Uterus (tissue), 4 donors: ENCODE results near the gene SCAPER. TPM values are rescaled to one million over a fixed set of nuclear protein-coding genes. Genes with fewer than 3 reads are reported as not detected.

Experiments used
- DNase-seq, 2 donors: peaks; one replicate each; pipeline ENCODE4 v3.0.0-alpha.2; 2019 to 2020
- H3K27ac ChIP-seq, 2 donors: fragments of 200-600 bp; sonication (generic); 1 replicate in 1 of 2; 2 replicates in 1 of 2; pipeline ENCODE4 v1.5.1; 2016 to 2018
- H3K27me3 ChIP-seq, 2 donors: fragments of 200-600 bp; sonication (generic); one replicate each; pipeline ENCODE4 v1.5.1; 2018 to 2019; ENCODE audit warnings: control low read depth in 1 of 2
- H3K36me3 ChIP-seq, 2 donors: fragments of 200-600 bp; sonication (generic); one replicate each; pipeline ENCODE4 v1.5.1; 2019; ENCODE audit warnings: control low read depth in 1 of 2
- H3K4me1 ChIP-seq, 2 donors: fragments of 200-600 bp; sonication (generic); one replicate each; pipeline ENCODE4 v1.5.1; 2018 to 2019; ENCODE audit warnings: control low read depth in 1 of 2
- H3K4me3 ChIP-seq, 2 donors: fragments of 200-600 bp; sonication (generic); 1 replicate in 1 of 2; 2 replicates in 1 of 2; pipeline ENCODE4 v1.5.1; 2018 to 2019; ENCODE audit warnings: mild to moderate bottlenecking in 1 of 2
- H3K9me3 ChIP-seq, 2 donors: fragments of 200-600 bp; sonication (generic); one replicate each; pipeline ENCODE4 v1.5.1; 2019; ENCODE audit warnings: control low read depth in 1 of 2
- POLR2A ChIP-seq, 2 donors: fragments of 450-650 bp; IDR thresholded peaks; one replicate each; pipeline ENCODE4 v1.6.1; 2016; ENCODE audit warnings: antibody characterized with exemption in 2 of 2, mild to moderate bottlenecking in 1 of 2, moderate library complexity in 1 of 2
- intact Hi-C: fragments of 100-400 bp; cut with DNase I; formaldehyde crosslinking; loops from one replicate; pipeline ENCODE4 v1.15.1; 2023; ENCODE audit warnings: low total_unique reads
- total RNA-seq, 4 donors: library from RNA; depleted of rRNA in 3 of 4; stranded (reverse); fragments of >200 nt in 3 of 4; gene quantifications; one replicate each; pipeline versions ENCODE4 v1.1.0 to v1.2.4, GENCODE V29; 2014 to 2023
- TF ChIP-seq, protein P1 (sequence below), 4 experiments: fragments of 200-600 bp in 2 of 4; fragments of 450-650 bp in 2 of 4; sonication (generic) in 2 of 4; IDR thresholded peaks; one replicate each; pipeline ENCODE4 v1.5.1; 2016 to 2019; ENCODE audit warnings: antibody characterized with exemption in 4 of 4, mild to moderate bottlenecking in 2 of 4, moderate library complexity in 1 of 4
- donor health status: DM: yes; HTN: yes; CAD: no.

Gene SCAPER
- total RNA-seq, 4 donors from 2014 or later, result 10.6 to 74.2 (median 32.9) TPM

GRCh38 chr15:76637166-76637565 lies 268.0 kb downstream of the SCAPER start:
- intact Hi-C loops, result no loop called here
- H3K27me3 ChIP-seq, result no peaks in the 10 kb centered on the region
- no peak for TF ChIP-seq POLR2A (IDR thresholded peaks at IDR 0.05)
- TF ChIP-seq, protein P1, sequence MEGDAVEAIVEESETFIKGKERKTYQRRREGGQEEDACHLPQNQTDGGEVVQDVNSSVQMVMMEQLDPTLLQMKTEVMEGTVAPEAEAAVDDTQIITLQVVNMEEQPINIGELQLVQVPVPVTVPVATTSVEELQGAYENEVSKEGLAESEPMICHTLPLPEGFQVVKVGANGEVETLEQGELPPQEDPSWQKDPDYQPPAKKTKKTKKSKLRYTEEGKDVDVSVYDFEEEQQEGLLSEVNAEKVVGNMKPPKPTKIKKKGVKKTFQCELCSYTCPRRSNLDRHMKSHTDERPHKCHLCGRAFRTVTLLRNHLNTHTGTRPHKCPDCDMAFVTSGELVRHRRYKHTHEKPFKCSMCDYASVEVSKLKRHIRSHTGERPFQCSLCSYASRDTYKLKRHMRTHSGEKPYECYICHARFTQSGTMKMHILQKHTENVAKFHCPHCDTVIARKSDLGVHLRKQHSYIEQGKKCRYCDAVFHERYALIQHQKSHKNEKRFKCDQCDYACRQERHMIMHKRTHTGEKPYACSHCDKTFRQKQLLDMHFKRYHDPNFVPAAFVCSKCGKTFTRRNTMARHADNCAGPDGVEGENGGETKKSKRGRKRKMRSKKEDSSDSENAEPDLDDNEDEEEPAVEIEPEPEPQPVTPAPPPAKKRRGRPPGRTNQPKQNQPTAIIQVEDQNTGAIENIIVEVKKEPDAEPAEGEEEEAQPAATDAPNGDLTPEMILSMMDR (IDR thresholded peaks at IDR 0.05), result no peak
- no peak overlapping the region for H3K27ac ChIP-seq
- DNase-seq, result no peak
- H3K36me3 ChIP-seq, result no peaks in the 10 kb centered on the region
- no peaks in the 10 kb centered on the region for H3K4me1 ChIP-seq
- H3K9me3 ChIP-seq, result no peaks in the 10 kb centered on the region
- H3K4me3 ChIP-seq, result no peak overlapping the region

GRCh38 chr15:76636059-76636458 lies 269.1 kb downstream of the SCAPER start:
- no peak for DNase-seq
- Histone ChIP-seq H3K4me3 (no peak overlapping the region), H3K4me1 (no peaks in the 10 kb centered on the region), H3K36me3 (no peaks in the 10 kb centered on the region), H3K27ac (no peak overlapping the region), H3K27me3 (no peaks in the 10 kb centered on the region), H3K9me3 (no peaks in the 10 kb centered on the region)
- TF ChIP-seq, protein P1 (IDR thresholded peaks at IDR 0.05), result no peak
- no peak for TF ChIP-seq POLR2A (IDR thresholded peaks at IDR 0.05)
- intact Hi-C loops, result no loop called here

- no peaks in the 10 kb centered on the region for H3K4me1 ChIP-seq
- intact Hi-C loops, result no loop called here
- no peak for DNase-seq
- H3K4me3 ChIP-seq, result no peak overlapping the region
- no peaks in the 10 kb centered on the region for H3K27me3 ChIP-seq
- no peak for TF ChIP-seq POLR2A (IDR thresholded peaks at IDR 0.05)
- TF ChIP-seq, protein P1 (IDR thresholded peaks at IDR 0.05), result no peak
- H3K27ac ChIP-seq, result no peak overlapping the region
- no peaks in the 10 kb centered on the region for H3K36me3 ChIP-seq
- no peaks in the 10 kb centered on the region for H3K9me3 ChIP-seq
Observed at GRCh38 chr15:76626611-76627010, 278.5 kb downstream of the SCAPER start.

DNA sequence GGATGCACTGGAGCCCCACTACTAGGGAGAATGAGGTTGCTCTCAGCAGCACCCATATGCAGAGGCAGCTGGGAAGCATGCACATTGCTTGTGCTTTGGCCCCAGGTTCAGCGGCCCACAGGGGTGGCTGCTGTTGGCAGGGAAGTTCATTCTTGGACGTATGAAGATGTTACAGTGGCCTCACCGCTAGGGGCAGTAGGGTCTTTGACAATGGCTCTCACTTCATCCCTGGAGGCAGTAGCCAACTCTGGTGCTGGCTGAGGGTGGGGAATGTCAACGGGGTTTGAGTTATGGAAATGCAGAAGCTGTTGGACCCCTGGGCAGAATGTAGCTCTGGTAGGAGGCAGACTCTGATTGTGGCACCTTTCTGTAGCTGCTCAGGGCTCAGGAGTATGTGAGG lies 279.9 kb downstream of the SCAPER start:
- TF ChIP-seq, protein P1 (IDR thresholded peaks at IDR 0.05), result no peak
- no peak for TF ChIP-seq POLR2A (IDR thresholded peaks at IDR 0.05)
- Histone ChIP-seq H3K27me3 (no peaks in the 10 kb centered on the region), H3K27ac (no peak overlapping the region), H3K36me3 (no peaks in the 10 kb centered on the region), H3K9me3 (no peaks in the 10 kb centered on the region), H3K4me1 (no peaks in the 10 kb centered on the region), H3K4me3 (no peak overlapping the region)
- intact Hi-C loops, result no loop called here
- DNase-seq, result no peak

DNA sequence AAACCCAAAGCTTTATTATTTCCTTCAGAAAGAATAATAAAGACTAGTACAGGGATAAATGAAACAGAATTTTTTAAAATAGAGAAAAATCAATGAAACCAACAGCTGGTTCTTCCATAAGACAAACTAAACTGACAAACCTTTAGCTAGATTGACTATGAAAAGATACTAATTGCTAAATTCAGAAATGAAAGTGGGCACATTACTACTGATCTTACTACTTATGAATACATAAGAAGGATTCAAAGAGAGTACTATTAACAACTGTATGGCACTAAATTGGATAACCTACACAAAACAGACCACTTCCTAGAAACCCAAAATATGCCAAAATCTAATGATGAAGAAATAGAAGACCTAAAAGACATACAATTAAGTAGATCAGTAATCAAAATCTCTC lies 290.4 kb downstream of the SCAPER start:
- no peak for TF ChIP-seq POLR2A (IDR thresholded peaks at IDR 0.05)
- TF ChIP-seq, protein P1 (IDR thresholded peaks at IDR 0.05), result no peak
- H3K9me3 ChIP-seq, result no peaks in the 10 kb centered on the region
- H3K4me3 ChIP-seq, result no peak overlapping the region
- no peak for DNase-seq
- H3K4me1 ChIP-seq, result no peaks in the 10 kb centered on the region
- H3K36me3 ChIP-seq, result no peaks in the 10 kb centered on the region
- H3K27ac ChIP-seq, result no peak overlapping the region
- intact Hi-C loops, result no loop called here
- no peaks in the 10 kb centered on the region for H3K27me3 ChIP-seq
